HG03571 (cell line): Measurements from ENCODE around the gene ZFP90.
"Not testable (repeated sequence)": the region's sequence is repeated elsewhere in the genome, so short reads cannot be mapped to it uniquely, and the experiment has no call there.

Source experiments
- ATAC-seq: cut with Tn5 transposase; IDR thresholded peaks from one replicate; pipeline ENCODE4 v1.9.1; 2021; ENCODE audit not compliant: unreplicated experiment

The ZFP90 gene

DNA sequence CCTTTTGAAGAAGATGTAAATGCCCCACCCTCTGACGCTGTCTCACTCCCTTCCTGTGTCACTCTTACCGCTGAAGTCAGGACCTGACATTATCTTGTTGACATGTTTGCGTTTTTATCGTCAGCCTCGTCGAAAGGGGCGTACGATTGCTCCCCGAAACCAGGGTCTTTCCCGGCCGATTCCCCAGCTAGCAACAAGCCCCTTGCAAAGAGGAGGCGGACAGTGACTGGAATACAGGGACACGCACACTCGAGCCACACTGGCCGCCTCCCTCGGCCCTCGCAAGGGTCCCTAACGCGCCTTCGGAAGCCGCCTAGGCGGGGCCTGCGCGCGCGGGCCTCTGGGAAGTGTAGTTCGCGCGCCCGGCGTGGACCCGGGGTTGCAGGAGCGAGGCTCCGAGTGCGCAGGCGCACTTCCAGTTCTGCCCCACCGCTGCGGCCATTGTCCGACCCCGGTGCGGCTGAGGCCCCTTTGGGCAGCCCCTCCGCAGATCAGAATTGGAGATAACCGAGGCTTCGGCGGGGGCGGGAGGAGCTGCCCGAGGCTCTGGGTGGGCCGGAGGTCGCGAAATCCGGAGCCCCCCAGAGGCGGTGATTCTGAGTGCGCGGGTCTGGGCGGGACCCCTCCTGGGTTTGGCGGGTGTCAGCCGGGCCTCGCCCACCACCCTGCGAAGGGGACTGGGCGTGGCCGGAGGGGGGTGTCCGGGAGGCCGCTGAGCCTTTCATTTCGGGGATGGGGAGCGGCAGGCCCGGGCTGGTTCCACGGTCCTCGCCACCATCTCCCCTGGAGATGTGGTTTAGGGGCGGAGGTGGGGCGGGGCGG, at the start of gene ZFP90:
Gene ZFP90 (plus strand): TSS at position 412 of the 822 bp plus-strand sequence. CDS start 502 bp downstream, outside the sequence.
- ATAC-seq: peak; percentile 90

DNA sequence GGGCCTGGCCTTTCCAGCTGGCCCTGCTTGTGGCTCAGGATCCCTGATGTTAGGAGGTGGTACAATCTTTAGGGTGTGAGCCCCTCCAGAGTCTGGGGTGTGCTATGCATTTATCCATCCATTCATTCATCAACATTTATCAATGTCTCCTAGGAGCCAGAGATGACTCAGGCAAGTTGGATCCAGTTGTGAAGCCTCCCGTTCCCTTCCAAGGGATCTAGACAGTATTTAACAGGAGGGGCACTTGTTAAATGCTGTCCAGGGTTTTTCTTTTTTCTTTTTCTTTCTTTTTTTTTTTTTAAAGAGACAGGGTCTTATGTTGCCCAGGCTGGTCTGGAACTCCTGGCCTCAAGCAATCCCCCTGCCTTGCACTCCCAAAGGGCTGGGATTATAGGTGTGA, 48.7 kb upstream of the ZFP90 start:
- no peak for ATAC-seq

DNA sequence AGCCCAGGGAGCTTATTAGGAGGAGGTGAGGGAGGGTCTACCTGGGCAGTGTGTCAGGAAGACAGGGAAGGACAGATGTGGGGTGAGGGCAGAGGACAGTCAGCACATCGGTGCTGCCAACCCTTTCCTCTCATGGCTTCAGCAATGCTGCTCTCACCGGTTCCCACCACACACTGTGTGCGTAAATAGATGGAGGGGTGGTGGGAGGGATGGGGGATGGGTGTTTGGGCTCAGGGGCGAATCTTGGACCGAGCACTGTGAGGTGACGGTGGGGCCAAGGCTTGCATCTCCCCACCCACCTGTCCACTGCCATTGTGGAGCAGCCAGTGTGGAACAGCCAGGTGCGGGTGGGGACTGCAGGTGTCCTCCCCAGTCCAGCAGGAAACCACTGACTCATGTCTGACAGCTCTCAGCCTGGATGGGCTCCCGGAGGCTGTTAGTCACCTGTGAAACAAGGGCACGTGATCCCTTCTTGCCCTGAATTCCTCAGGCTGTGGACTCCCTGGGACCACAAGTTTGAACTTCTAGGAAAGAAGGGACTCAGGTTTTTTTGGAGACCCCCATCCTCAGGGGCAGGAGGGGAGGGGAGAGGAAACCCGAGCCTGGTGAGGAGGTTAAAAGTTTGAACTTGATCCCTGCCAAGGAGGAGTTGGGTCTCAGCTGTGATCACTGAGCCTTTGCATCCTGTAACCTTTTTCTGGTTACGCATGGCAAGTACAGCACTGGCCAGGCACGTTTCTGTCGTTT, 48.1 kb upstream of the ZFP90 start:
- no peak for ATAC-seq

DNA sequence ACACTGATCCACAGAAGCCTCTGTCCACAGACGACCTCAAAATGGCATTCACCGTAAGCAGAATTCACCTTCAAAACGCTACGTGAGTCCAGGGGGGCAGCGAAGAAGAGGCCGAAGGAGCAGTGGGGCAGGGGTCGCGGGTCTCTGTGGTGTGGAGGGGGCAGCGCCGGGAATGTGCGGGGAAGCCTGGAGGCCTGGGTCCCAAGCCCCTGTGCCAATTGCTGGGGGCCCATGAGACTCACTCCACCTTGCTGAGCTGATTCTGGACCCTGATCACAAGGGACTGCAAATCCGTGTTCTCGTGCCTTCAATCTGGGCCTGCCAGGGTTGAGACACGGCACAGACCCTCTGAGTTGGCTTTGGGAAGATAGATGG, 47.5 kb upstream of the ZFP90 start:
- no peak for ATAC-seq

- no peak for ATAC-seq
These were observed 46.9 kb upstream of the ZFP90 start for GRCh38 chr16:68492151-68492542.

- ATAC-seq: no peak
These were observed 46.3 kb upstream of the ZFP90 start for GRCh38 chr16:68492543-68493411.

- ATAC-seq: no peak
These were observed 45.5 kb upstream of the ZFP90 start for GRCh38 chr16:68493412-68494070.

- ATAC-seq: not testable (repeated sequence)
These were observed 44.8 kb upstream of the ZFP90 start for GRCh38 chr16:68494261-68494660.

DNA sequence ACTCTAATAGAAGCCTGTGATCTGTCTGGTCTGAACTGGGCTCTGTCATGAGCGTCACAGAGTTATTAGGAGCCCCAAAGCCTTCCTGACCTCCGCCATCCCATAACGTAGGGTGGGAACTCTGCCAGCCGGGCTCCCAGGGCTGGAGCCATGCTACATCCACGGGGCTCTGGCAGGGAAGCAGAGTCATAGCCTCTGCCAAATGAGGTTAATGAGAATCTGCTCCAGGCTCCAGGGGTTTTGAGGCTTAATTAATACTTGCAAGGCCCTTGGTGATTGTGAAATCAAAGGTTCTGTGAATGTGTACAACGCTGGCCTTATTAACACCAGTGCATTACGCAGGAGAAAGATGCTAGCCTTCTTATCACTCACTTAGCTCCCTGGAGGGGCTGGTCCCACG, 42.4 kb upstream of the ZFP90 start:
- ATAC-seq: no peak

GRCh38 chr16:68499006-68499405, 40.1 kb upstream of the ZFP90 start:
- ATAC-seq: no peak

DNA sequence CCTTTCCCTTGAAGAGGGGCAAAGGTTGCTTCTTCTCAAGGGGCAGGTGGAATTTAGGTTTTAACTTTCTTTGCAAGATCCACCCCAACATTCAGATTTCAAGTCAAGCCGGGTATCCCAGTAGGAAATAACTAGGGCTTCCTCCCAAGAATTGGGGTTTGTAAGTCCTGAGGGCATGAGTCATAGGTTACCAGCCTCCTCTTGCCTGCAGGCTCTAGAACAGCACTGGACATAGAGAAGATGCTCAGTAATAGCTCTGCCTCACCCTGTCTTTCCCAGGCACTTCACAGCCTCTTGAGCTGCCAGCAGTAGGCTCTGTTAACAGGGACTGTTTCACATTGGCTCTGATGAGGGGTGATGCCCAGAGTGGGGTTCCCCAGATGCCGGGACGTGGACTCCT, 35.8 kb upstream of the ZFP90 start:
- no peak for ATAC-seq

DNA sequence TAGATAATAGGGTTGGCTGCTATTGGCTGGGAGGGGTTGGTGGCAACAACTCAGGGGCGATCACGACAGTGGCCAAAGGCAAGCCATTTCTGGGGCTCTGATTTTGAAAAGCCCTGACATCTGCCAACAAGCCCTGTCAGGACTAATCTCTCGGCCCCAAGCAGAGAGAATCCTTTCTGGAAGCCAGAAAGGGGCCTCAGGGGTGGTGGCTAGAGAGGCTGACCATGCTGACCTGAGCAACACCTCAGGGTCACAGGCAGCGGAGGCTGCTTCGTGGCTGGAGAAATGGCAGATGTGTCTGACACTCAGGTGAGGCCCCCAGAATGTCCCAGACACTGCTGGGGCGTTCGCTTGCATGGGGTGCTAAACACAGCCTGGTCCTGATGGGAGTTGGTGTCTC, 35.0 kb upstream of the ZFP90 start:
- ATAC-seq: no peak

DNA sequence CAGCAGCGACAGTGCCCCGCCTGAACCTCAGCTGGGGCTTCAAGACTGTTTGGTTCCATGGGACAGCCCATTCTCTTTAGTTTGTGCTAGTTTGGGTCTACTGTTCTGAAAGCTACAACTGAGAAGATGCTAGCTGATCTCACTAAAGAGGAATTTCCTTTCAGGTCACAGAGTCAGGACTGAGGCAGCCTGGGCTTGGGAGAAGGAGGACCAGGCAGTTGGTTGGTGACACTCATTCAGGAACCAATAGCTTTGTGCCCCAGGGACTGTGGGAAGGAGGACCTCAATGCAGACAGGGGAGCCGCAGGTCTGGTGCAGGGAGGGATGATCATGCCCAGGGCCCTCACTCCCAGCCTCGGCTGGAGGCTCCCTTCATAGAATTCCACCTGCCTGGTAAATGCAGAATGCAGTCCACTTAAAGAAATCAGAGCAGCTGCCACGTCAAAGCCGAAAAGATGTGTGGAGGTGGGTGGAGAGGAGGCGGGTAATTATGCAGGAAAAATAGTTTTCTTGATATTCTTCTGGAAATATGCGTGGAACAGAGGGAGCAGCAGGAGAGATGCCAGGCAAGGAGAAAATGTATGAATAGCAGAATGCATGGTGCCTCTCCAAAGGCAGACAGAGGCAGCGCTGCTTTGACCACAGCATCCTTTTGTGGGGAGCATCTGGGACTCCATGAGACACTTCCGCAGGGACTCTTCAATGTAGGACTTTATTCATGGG, 32.6 kb upstream of the ZFP90 start:
- ATAC-seq: no peak

GRCh38 chr16:68508013-68508412, 31.1 kb upstream of the ZFP90 start:
- no peak for ATAC-seq

DNA sequence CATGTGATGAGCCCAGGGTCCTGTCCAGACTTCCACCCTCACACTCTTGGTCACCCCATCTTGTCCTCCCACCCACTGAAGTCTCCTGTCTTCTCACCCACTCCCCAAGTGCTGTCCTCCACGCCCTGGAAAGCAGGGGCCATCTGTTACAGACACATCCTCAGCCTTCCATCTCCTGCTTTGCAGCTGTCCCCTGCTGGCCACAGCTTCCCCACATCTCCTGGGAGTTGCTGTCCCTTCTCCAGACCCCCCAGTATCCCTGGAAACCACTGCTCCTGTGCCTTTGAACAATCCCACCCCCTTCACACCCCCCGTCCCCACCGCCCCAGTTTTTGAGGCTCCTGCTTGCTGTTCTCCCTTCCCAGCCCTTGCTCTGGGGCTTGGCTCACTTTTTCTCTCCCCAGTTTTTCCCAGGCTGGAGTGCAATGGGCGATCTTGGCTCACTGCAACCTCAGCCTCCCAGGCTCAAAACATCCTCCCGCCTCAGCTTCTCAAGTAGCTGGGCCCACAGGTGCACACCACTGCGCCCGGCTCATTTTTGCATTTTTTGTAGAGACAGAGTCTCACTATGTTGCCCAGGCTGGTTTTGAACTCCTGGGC, 30.4 kb upstream of the ZFP90 start:
- ATAC-seq: no peak

DNA sequence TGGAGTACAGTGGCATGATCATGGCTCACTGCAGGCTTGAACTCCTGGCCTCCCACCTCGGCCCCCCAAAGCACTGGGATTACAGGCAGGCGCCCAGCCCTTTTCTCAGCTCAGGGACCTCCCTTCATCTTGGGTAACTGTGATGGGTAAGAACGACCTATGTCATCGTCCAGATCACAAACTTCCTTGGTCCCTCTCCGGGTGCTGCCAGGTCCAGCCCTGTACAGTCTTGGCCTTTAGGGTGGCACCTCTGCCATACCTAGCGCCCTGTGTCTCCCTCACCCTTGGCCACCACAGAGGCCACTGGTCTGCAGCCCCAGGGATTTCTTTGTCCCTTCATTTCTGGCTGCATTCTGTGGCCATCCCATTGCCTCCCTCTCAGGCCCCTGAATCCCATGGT, 29.7 kb upstream of the ZFP90 start:
- no peak for ATAC-seq

DNA sequence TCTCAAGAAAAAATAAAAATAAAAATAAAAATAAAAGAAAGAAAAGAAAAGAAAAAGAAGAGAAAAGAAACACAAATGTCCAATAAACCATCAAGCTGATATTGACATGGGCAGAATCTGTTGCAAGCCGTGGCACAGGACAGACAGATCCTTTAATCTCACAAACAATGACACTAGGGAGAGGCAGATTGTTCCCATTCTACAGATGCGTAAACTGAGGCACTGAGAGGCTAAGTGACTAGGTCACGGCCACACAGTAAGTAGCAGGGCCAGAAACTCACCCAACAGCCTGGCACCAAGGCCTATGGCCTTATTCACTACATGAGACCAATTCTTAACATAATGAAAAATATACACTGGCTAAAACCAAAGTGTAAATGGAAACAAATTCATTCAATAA, 28.3 kb upstream of the ZFP90 start:
- ATAC-seq: no peak

DNA sequence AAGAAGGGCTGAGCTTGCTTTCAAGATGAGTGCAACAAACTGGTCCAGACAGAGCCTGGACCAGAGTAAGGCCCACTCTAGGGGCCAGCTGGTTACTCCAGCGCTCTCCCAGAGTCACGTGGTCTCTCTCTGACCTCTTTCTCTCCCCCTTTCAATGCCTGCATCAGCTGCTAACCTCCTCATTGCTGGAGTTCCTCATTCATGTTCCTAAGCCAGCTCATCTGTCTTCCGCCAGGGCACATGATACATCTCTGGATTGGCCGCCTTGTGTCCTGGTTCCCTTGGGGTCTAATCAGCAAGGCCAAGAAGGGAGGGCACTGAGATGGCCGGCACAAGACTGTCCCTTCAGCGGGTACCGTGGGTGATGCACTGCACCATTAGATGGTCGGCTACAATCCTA, 26.9 kb upstream of the ZFP90 start:
- no peak for ATAC-seq

GRCh38 chr16:68512742-68513141, 26.3 kb upstream of the ZFP90 start:
- no peak for ATAC-seq

- no peak for ATAC-seq
These were observed 24.6 kb upstream of the ZFP90 start for GRCh38 chr16:68514511-68514910.
